WTC11 (cell line): ENCODE data around the gene ARL5B. TPM values are rescaled to one million over a fixed set of nuclear protein-coding genes. Genes with fewer than 3 reads are reported as not detected.

Experiments
- ATAC-seq: fragments of 200-7000 bp; cut with Tn5 transposase; 2 replicates; pipeline ENCODE4 v1.10.0; 2021; ENCODE audit warnings: mild to moderate bottlenecking, moderate library complexity
- CTCF ChIA-PET: fragments of 300-600 bp; sonication (Branson Sonifier 250); formaldehyde crosslinking; loops from one replicate; lab custom pipeline; 2021; ENCODE audit warnings: antibody characterized with exemption; lab: Charles Lee
- POLR2A ChIA-PET: fragments of 350-600 bp; sonication (Branson Sonifier 250); formaldehyde crosslinking; loops from one replicate; lab custom pipeline; 2021; ENCODE audit warnings: antibody characterized with exemption; lab: Charles Lee
- DNase-seq: peaks from one replicate; pipeline ENCODE4 v3.0.0; 2021; ENCODE audit warnings: low spot score
- H3K27ac Mint-ChIP-seq: 2 replicates; pipeline ENCODE4 v1.8.0; 2021; ENCODE audit warnings: mixed read lengths
- H3K27me3 Mint-ChIP-seq: 2 replicates; pipeline ENCODE4 v1.8.0; 2021; ENCODE audit warnings: low read depth, mild to moderate bottlenecking, moderate library complexity, mixed read lengths
- H3K36me3 Mint-ChIP-seq: 2 replicates; pipeline ENCODE4 v1.8.0; 2021; ENCODE audit warnings: mixed read lengths
- H3K4me1 Mint-ChIP-seq: 2 replicates; pipeline ENCODE4 v1.8.0; 2022; ENCODE audit warnings: mixed read lengths
- H3K4me3 Mint-ChIP-seq: 2 replicates; pipeline ENCODE4 v1.8.0; 2021; ENCODE audit warnings: mild to moderate bottlenecking, moderate library complexity, mixed read lengths
- H3K9me3 Mint-ChIP-seq: 2 replicates; pipeline ENCODE4 v1.8.0; 2021; ENCODE audit warnings: mixed read lengths
- EMX1 ChIP-seq: fragments of 250-450 bp; sonication (Bioruptor Pico); IDR thresholded peaks from 2 replicates; pipeline ENCODE4 v1.8.0; 2021; ENCODE audit warnings: mild to moderate bottlenecking
- IRF1 ChIP-seq: sonication (generic); formaldehyde crosslinking; IDR thresholded peaks from 2 replicates; pipeline ENCODE4 v1.8.0; 2023; ENCODE audit warnings: missing genetic modification reagents
- JUN ChIP-seq: sonication (generic); formaldehyde crosslinking; IDR thresholded peaks from 2 replicates; pipeline ENCODE4 v1.8.0; 2023; ENCODE audit warnings: mild to moderate bottlenecking, missing genetic modification reagents
- RORB ChIP-seq: fragments of 250-450 bp; sonication (Bioruptor Pico); IDR thresholded peaks from 2 replicates; pipeline ENCODE4 v1.9.0; 2021; ENCODE audit warnings: mild to moderate bottlenecking
- STAT6 ChIP-seq: sonication (generic); formaldehyde crosslinking; conservative IDR thresholded peaks from 2 replicates; pipeline ENCODE4 v1.8.1; 2023; ENCODE audit warnings: mild to moderate bottlenecking, low read depth, missing genetic modification reagents, moderate library complexity
- ZBTB21 ChIP-seq: sonication (generic); formaldehyde crosslinking; IDR thresholded peaks from 2 replicates; pipeline ENCODE4 v1.8.1; 2023; ENCODE audit warnings: mild to moderate bottlenecking, missing genetic modification reagents, borderline replicate concordance
- ZNF232 ChIP-seq: sonication (generic); formaldehyde crosslinking; IDR thresholded peaks from 2 replicates; pipeline ENCODE4 v1.8.0; 2022; ENCODE audit warnings: mild to moderate bottlenecking, missing genetic modification reagents
- ZNF263 ChIP-seq: sonication (generic); formaldehyde crosslinking; IDR thresholded peaks from 2 replicates; pipeline ENCODE4 v1.8.1; 2022; ENCODE audit warnings: low read depth, mild to moderate bottlenecking, moderate library complexity, missing genetic modification reagents
- ZNF425 ChIP-seq: fragments of 250-450 bp; sonication (Bioruptor Pico); conservative IDR thresholded peaks from 2 replicates; pipeline ENCODE4 v1.9.0; 2021; ENCODE audit warnings: mild to moderate bottlenecking
- ZNF512 ChIP-seq: sonication (generic); formaldehyde crosslinking; IDR thresholded peaks from 2 replicates; pipeline ENCODE4 v1.8.1; 2022; ENCODE audit warnings: missing genetic modification reagents, borderline replicate concordance
- total RNA-seq: library from RNA; stranded (reverse); gene quantifications from 3 replicates; pipeline ENCODE4 v1.2.3, GENCODE V29; 2021
- TF ChIP-seq, protein P1 (sequence below): sonication (generic); formaldehyde crosslinking; IDR thresholded peaks from 2 replicates; pipeline ENCODE4 v1.8.1; 2023; ENCODE audit warnings: mild to moderate bottlenecking, moderate library complexity, missing genetic modification reagents
- TF ChIP-seq, protein P2 (sequence below): sonication (generic); formaldehyde crosslinking; IDR thresholded peaks from 2 replicates; pipeline ENCODE4 v1.8.1; 2023; ENCODE audit warnings: mild to moderate bottlenecking, missing genetic modification reagents
- TF ChIP-seq, protein P3 (sequence below): fragments of 250-450 bp; sonication (Bioruptor Pico); IDR thresholded peaks from 2 replicates; pipeline ENCODE4 v1.8.0; 2021; ENCODE audit warnings: mild to moderate bottlenecking
- TF ChIP-seq, protein P4 (sequence below): sonication (generic); formaldehyde crosslinking; IDR thresholded peaks from 2 replicates; pipeline ENCODE4 v1.8.0; 2022; ENCODE audit warnings: missing genetic modification reagents

Gene ARL5B
- total RNA-seq, 1 experiment from 2014 or later = 44.1 TPM

GRCh38 chr10:18647945-18648344 lies 11.3 kb upstream of the ARL5B start:
- ChIA-PET CTCF (no interaction called here), POLR2A (no interaction called here)
- Mint-ChIP-seq H3K4me3 (no peak overlapping the region), H3K9me3 (no peaks in the 10 kb centered on the region), H3K4me1 (peaks cover 25% of the 10 kb centered on the region), H3K27me3 (no peaks in the 10 kb centered on the region), H3K27ac (no peak overlapping the region), H3K36me3 (peaks cover 22% of the 10 kb centered on the region)
- no peak for TF ChIP-seq EMX1
- DNase-seq (no peak), ATAC-seq (no peak)

DNA sequence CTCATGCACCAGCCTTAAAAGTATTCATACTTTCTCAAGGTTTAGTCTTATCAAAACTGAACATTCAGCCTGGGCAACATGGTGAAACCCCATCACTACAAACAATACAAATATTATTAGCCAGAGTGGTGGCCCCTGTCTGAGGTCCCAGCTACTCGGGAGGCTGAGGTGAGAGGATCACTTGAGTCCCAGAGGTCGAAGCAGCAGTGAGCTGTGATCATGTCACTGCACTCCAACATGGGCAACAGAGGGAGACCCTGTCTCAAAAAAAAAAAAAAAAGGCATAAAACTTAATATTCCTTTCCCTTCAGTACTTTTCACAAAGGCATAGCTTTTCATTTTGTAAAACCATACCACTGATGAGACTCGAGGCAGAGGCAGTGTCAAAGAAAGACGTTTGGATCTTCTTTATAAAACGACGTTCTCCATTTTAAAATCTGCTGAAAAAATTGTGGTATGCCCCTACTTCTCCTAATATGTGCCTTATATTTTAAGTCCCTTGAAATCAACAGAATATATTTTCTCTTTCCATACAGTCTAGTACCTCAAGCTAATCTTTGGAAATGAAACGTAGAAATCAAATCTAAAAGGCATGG lies 9.8 kb upstream of the ARL5B start:
- Mint-ChIP-seq H3K4me1 (peaks cover 25% of the 10 kb centered on the region), H3K4me3 (peak overlapping the region; percentile 96), H3K27me3 (no peaks in the 10 kb centered on the region), H3K9me3 (no peaks in the 10 kb centered on the region), H3K27ac (peak overlapping the region; percentile 73; the same call in 1 of the 2 replicates), H3K36me3 (peaks cover 16% of the 10 kb centered on the region; the same call in 1 of the 2 replicates)
- POLR2A ChIA-PET = interaction anchor here (0.7 kb wide), 2 partner anchors 10 to 73 kb away, joined by 4 to 5 read pairs; partner anchors contain the start of gene ARL5B
- CTCF ChIA-PET = no interaction called here
- no peak for ATAC-seq
- no peak for TF ChIP-seq ZBTB21
- TF ChIP-seq JUN (CRISPR knock-in tag) = no peak
- TF ChIP-seq EMX1 = no peak
- TF ChIP-seq, protein P1, sequence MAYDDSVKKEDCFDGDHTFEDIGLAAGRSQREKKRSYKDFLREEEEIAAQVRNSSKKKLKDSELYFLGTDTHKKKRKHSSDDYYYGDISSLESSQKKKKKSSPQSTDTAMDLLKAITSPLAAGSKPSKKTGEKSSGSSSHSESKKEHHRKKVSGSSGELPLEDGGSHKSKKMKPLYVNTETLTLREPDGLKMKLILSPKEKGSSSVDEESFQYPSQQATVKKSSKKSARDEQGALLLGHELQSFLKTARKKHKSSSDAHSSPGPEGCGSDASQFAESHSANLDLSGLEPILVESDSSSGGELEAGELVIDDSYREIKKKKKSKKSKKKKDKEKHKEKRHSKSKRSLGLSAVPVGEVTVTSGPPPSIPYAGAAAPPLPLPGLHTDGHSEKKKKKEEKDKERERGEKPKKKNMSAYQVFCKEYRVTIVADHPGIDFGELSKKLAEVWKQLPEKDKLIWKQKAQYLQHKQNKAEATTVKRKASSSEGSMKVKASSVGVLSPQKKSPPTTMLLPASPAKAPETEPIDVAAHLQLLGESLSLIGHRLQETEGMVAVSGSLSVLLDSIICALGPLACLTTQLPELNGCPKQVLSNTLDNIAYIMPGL (CRISPR knock-in tag) = no peak
- no peak for TF ChIP-seq ZNF232 (CRISPR knock-in tag)
- TF ChIP-seq ZNF512 (CRISPR knock-in tag) = no peak
- TF ChIP-seq, protein P2, sequence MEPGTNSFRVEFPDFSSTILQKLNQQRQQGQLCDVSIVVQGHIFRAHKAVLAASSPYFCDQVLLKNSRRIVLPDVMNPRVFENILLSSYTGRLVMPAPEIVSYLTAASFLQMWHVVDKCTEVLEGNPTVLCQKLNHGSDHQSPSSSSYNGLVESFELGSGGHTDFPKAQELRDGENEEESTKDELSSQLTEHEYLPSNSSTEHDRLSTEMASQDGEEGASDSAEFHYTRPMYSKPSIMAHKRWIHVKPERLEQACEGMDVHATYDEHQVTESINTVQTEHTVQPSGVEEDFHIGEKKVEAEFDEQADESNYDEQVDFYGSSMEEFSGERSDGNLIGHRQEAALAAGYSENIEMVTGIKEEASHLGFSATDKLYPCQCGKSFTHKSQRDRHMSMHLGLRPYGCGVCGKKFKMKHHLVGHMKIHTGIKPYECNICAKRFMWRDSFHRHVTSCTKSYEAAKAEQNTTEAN (CRISPR knock-in tag) = no peak
- no peak for TF ChIP-seq ZNF263 (CRISPR knock-in tag)
- no peak for TF ChIP-seq ZNF425 (CRISPR knock-in tag)
- no peak for TF ChIP-seq STAT6
- DNase-seq = no peak

DNA sequence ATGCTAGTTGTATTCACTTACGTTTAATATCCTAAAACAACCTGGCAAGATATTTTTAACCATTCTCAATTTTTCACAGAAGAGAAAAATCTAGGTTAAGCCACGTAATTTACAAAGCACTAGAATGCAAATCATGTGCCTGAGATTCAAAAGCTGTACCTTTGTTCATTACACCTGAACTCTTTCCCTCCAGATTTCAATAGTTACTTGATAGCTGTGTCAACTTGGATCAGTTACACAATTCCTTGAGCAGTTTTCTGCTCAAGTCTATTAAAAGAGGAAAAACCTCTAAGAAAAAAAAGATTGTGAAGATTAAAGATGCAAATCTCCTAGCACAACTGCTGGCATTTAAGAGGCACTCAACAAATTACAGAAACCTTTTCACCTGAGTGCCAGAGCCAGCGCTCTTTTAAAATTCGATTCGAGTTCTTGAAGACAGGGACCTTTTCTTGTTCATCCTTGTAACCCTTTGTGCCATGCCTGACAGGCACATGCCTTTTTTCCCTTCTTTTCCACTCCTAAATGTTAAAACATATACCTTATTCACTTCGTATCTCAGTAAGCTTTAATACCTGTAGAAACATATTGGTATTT lies 8.7 kb upstream of the ARL5B start:
- Mint-ChIP-seq H3K9me3 (no peaks in the 10 kb centered on the region), H3K27ac (peak overlapping the region; percentile 91; the same call in 1 of the 2 replicates), H3K4me1 (peaks cover 25% of the 10 kb centered on the region), H3K4me3 (peak overlapping the region; percentile 96), H3K36me3 (peaks cover 14% of the 10 kb centered on the region; the same call in 1 of the 2 replicates), H3K27me3 (no peaks in the 10 kb centered on the region)
- ATAC-seq = no peak
- CTCF ChIA-PET = no interaction called here
- POLR2A ChIA-PET = no interaction called here
- no peak for DNase-seq
- TF ChIP-seq, protein P3, sequence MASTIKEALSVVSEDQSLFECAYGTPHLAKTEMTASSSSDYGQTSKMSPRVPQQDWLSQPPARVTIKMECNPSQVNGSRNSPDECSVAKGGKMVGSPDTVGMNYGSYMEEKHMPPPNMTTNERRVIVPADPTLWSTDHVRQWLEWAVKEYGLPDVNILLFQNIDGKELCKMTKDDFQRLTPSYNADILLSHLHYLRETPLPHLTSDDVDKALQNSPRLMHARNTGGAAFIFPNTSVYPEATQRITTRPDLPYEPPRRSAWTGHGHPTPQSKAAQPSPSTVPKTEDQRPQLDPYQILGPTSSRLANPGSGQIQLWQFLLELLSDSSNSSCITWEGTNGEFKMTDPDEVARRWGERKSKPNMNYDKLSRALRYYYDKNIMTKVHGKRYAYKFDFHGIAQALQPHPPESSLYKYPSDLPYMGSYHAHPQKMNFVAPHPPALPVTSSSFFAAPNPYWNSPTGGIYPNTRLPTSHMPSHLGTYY = no peak
- TF ChIP-seq, protein P4, sequence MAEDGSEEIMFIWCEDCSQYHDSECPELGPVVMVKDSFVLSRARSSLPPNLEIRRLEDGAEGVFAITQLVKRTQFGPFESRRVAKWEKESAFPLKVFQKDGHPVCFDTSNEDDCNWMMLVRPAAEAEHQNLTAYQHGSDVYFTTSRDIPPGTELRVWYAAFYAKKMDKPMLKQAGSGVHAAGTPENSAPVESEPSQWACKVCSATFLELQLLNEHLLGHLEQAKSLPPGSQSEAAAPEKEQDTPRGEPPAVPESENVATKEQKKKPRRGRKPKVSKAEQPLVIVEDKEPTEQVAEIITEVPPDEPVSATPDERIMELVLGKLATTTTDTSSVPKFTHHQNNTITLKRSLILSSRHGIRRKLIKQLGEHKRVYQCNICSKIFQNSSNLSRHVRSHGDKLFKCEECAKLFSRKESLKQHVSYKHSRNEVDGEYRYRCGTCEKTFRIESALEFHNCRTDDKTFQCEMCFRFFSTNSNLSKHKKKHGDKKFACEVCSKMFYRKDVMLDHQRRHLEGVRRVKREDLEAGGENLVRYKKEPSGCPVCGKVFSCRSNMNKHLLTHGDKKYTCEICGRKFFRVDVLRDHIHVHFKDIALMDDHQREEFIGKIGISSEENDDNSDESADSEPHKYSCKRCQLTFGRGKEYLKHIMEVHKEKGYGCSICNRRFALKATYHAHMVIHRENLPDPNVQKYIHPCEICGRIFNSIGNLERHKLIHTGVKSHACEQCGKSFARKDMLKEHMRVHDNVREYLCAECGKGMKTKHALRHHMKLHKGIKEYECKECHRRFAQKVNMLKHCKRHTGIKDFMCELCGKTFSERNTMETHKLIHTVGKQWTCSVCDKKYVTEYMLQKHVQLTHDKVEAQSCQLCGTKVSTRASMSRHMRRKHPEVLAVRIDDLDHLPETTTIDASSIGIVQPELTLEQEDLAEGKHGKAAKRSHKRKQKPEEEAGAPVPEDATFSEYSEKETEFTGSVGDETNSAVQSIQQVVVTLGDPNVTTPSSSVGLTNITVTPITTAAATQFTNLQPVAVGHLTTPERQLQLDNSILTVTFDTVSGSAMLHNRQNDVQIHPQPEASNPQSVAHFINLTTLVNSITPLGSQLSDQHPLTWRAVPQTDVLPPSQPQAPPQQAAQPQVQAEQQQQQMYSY (CRISPR knock-in tag) = no peak
- TF ChIP-seq IRF1 (CRISPR knock-in tag) (no peak), RORB (CRISPR knock-in tag) (no peak)
